ENCODE data around the gene FKBP10.

Gene FKBP10

GRCh38 chr17:41806685-41807445 is 5.9 kb upstream of the FKBP10 start:
- DNase-seq (ENCODE audit: low spot score in 2 of 2) (no peak), ATAC-seq (replicated peaks; ENCODE audit: extremely low read depth, poor library complexity, severe bottlenecking) (no peak)
- Mint-ChIP-seq H3K4me3 (no peak overlapping the region), H3K27ac (ENCODE audit: low read depth) (peak overlapping the region; percentile 49), H3K36me3 (ENCODE audit: insufficient read depth) (peaks cover 5% of the 10 kb centered on the region), H3K4me1 (peaks cover 17% of the 10 kb centered on the region), H3K9me3 (no peaks in the 10 kb centered on the region), H3K27me3 (no peaks in the 10 kb centered on the region)

DNA sequence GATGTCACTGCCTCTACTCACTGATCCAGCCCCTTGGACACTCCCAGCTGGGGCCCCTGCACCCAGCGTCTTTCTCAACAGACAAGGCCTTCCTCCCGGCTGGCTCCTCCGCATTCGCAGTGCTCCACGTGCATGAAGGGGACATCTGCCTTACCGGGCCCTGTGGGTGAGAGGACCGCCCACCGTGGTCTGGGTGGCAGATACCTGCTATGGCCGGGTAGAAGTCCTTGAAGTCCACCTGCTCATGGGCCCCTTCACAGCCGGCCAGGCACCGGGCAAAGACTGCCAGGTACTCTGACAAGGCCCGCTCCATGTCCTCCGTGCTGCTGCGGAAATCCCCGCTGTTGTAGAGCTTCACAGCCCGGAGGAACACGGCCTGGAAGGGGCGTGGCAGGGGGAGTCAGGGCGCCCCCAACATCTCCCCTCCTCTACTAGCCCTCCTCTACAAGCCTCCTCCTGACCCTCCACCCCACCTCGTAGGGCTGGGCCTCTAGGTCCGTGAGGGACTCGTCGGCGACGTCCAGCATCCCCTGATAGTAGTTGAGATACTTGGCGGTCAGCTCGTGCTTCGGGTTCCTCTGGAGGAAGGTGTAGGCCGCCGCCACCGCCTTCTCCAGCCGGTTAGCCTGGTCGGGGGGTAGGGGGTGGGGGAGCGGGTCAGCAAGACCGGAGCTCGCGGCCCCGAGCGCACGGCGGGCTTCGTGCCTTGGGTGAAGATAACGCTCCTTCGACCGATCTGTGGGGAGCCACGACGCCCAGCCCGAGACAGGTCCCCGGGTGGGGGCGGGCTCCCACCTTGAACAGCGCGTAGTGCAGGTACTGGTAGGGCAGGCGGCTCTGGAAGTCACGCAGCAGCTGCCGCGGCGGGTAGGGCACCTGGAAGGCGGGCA is 1.9 kb upstream of the FKBP10 start:
- no peak overlapping the region for H3K27ac Mint-ChIP-seq (ENCODE audit: low read depth)
- no peaks in the 10 kb centered on the region for H3K9me3 Mint-ChIP-seq
- H3K27me3 Mint-ChIP-seq = no peaks in the 10 kb centered on the region
- ATAC-seq (replicated peaks; ENCODE audit: extremely low read depth, poor library complexity, severe bottlenecking) = peak; percentile 34
- peak overlapping the region; percentile 98 for H3K4me3 Mint-ChIP-seq
- DNase-seq (ENCODE audit: low spot score in 2 of 2) = no peak
- peaks cover 8% of the 10 kb centered on the region for H3K36me3 Mint-ChIP-seq (ENCODE audit: insufficient read depth)
- peaks cover 29% of the 10 kb centered on the region for H3K4me1 Mint-ChIP-seq

- H3K4me1 Mint-ChIP-seq = peaks cover 29% of the 10 kb centered on the region
- H3K27me3 Mint-ChIP-seq = no peaks in the 10 kb centered on the region
- peak within 1 kb of the TSS; percentile 98 for H3K4me3 Mint-ChIP-seq
- no peaks in the 10 kb centered on the region for H3K9me3 Mint-ChIP-seq
- ATAC-seq (replicated peaks; ENCODE audit: extremely low read depth, poor library complexity, severe bottlenecking) (peak; percentile 91), DNase-seq (ENCODE audit: low spot score in 2 of 2) (peak; percentile 63 to 64)
- peaks cover 8% of the 10 kb centered on the region for H3K36me3 Mint-ChIP-seq (ENCODE audit: insufficient read depth)
- no peak within 1 kb of the TSS for H3K27ac Mint-ChIP-seq (ENCODE audit: low read depth)
Measured at GRCh38 chr17:41811549-41812380, 1.0 kb upstream of the FKBP10 start, which contains the start of gene P3H4. P3H4 (minus strand) TSS chr17:41811949; CDS start chr17:41811915, 34 bp downstream.

- ATAC-seq (replicated peaks; ENCODE audit: extremely low read depth, poor library complexity, severe bottlenecking) (no peak), DNase-seq (ENCODE audit: low spot score in 2 of 2) (no peak)
- Mint-ChIP-seq H3K9me3 (no peaks in the 10 kb centered on the region), H3K4me3 (peak overlapping the region; percentile 98), H3K36me3 (ENCODE audit: insufficient read depth) (peaks cover 8% of the 10 kb centered on the region), H3K27ac (ENCODE audit: low read depth) (peak overlapping the region; percentile 36), H3K4me1 (peaks cover 29% of the 10 kb centered on the region), H3K27me3 (peaks cover 4% of the 10 kb centered on the region)
Measured at GRCh38 chr17:41813152-41813680, 412 bp downstream of the FKBP10 start.

GRCh38 chr17:41813699-41814124 is 908 bp downstream of the FKBP10 start:
- H3K4me1 Mint-ChIP-seq = peaks cover 29% of the 10 kb centered on the region
- H3K27ac Mint-ChIP-seq (ENCODE audit: low read depth) = peak overlapping the region; percentile 36
- peak overlapping the region; percentile 98 for H3K4me3 Mint-ChIP-seq
- H3K36me3 Mint-ChIP-seq (ENCODE audit: insufficient read depth) = peaks cover 8% of the 10 kb centered on the region
- DNase-seq (ENCODE audit: low spot score in 2 of 2) (no peak), ATAC-seq (replicated peaks; ENCODE audit: extremely low read depth, poor library complexity, severe bottlenecking) (no peak)
- no peaks in the 10 kb centered on the region for H3K9me3 Mint-ChIP-seq
- H3K27me3 Mint-ChIP-seq = peaks cover 9% of the 10 kb centered on the region

DNA sequence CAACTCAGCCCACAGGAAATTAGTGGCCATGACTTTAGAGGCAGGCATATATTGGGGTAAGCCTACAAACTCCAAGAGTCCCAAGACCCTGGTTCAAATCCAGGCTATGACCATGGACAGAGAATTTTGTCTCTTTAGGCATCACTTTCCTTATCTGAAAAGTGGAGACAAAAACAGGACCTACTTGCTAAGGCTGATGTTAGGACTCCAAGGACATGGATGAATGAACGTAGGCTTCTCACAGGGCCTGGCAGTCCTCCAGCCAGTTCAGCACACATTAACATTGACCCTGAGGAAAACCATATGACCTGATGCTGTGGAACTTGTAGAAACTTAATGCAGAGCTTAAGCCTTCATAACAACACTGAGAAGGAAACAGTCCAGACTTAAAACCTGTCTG is 1.4 kb downstream of the FKBP10 start:
- H3K9me3 Mint-ChIP-seq = no peaks in the 10 kb centered on the region
- peaks cover 9% of the 10 kb centered on the region for H3K27me3 Mint-ChIP-seq
- peaks cover 8% of the 10 kb centered on the region for H3K36me3 Mint-ChIP-seq (ENCODE audit: insufficient read depth)
- no peak for ATAC-seq (replicated peaks; ENCODE audit: extremely low read depth, poor library complexity, severe bottlenecking)
- H3K4me3 Mint-ChIP-seq = peak overlapping the region; percentile 38
- no peak overlapping the region for H3K27ac Mint-ChIP-seq (ENCODE audit: low read depth)
- DNase-seq (ENCODE audit: low spot score in 2 of 2) = no peak
- peaks cover 29% of the 10 kb centered on the region for H3K4me1 Mint-ChIP-seq

GRCh38 chr17:41816637-41817320 is 4.0 kb downstream of the FKBP10 start:
- Mint-ChIP-seq H3K27ac (ENCODE audit: low read depth) (no peak overlapping the region), H3K4me3 (no peak overlapping the region), H3K9me3 (no peaks in the 10 kb centered on the region), H3K27me3 (peaks cover 19% of the 10 kb centered on the region), H3K4me1 (peaks cover 12% of the 10 kb centered on the region), H3K36me3 (ENCODE audit: insufficient read depth) (peaks cover 4% of the 10 kb centered on the region)
- DNase-seq (ENCODE audit: low spot score in 2 of 2) (no peak), ATAC-seq (replicated peaks; ENCODE audit: extremely low read depth, poor library complexity, severe bottlenecking) (no peak)

- DNase-seq (ENCODE audit: low spot score in 2 of 2) (no peak), ATAC-seq (replicated peaks; ENCODE audit: extremely low read depth, poor library complexity, severe bottlenecking) (no peak)
- peaks cover 19% of the 10 kb centered on the region for H3K27me3 Mint-ChIP-seq
- H3K27ac Mint-ChIP-seq (ENCODE audit: low read depth) = no peak overlapping the region
- no peak overlapping the region for H3K4me3 Mint-ChIP-seq
- no peaks in the 10 kb centered on the region for H3K36me3 Mint-ChIP-seq (ENCODE audit: insufficient read depth)
- H3K9me3 Mint-ChIP-seq = no peaks in the 10 kb centered on the region
- peaks cover 5% of the 10 kb centered on the region for H3K4me1 Mint-ChIP-seq
Measured at GRCh38 chr17:41818024-41818423, 5.2 kb downstream of the FKBP10 start.

DNA sequence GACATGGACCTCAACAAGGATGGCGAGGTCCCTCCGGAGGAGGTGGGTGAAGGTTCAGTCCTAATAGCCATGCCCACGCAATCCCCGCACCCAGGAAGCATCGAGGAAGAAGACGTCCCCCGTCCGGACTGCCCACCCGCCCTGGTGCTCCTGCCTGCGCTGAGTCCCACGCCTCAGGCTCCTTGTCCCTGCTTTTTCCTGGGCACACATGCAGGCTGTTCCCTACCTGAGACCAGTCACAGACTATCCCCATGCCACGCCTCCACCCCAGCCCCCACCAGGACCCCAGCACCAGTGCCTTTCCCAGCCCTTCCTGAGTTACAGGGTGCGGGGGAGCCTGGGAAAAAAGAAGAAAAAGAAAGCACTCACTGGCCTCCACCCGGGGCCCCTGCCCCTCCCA is 9.0 kb downstream of the FKBP10 start:
- Mint-ChIP-seq H3K27ac (ENCODE audit: low read depth) (no peak overlapping the region), H3K27me3 (peaks cover 19% of the 10 kb centered on the region), H3K9me3 (no peaks in the 10 kb centered on the region), H3K36me3 (ENCODE audit: insufficient read depth) (peaks cover 8% of the 10 kb centered on the region), H3K4me3 (no peak overlapping the region), H3K4me1 (no peaks in the 10 kb centered on the region)
- DNase-seq (ENCODE audit: low spot score in 2 of 2) (no peak), ATAC-seq (replicated peaks; ENCODE audit: extremely low read depth, poor library complexity, severe bottlenecking) (no peak)

DNA sequence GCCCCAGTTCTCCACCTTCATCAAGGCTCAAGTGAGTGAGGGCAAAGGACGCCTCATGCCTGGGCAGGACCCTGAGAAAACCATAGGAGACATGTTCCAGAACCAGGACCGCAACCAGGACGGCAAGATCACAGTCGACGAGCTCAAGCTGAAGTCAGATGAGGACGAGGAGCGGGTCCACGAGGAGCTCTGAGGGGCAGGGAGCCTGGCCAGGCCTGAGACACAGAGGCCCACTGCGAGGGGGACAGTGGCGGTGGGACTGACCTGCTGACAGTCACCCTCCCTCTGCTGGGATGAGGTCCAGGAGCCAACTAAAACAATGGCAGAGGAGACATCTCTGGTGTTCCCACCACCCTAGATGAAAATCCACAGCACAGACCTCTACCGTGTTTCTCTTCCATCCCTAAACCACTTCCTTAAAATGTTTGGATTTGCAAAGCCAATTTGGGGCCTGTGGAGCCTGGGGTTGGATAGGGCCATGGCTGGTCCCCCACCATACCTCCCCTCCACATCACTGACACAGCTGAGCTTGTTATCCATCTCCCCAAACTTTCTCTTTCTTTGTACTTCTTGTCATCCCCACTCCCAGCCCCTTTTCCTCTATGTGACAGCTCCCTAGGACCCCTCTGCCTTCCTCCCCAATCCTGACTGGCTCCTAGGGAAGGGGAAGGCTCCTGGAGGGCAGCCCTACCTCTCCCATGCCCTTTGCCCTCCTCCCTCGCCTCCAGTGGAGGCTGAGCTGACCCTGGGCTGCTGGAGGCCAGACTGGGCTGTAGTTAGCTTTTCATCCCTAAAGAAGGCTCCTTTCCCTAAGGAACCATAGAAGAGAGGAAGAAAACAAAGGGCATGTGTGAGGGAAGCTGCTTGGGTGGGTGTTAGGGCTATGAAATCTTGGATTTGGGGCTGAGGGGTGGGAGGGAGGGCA is 9.7 kb downstream of the FKBP10 start:
- no peak for ATAC-seq (replicated peaks; ENCODE audit: extremely low read depth, poor library complexity, severe bottlenecking)
- DNase-seq (ENCODE audit: low spot score in 2 of 2) = no peak
- Mint-ChIP-seq H3K36me3 (ENCODE audit: insufficient read depth) (peaks cover 10% of the 10 kb centered on the region), H3K27me3 (peaks cover 19% of the 10 kb centered on the region), H3K27ac (ENCODE audit: low read depth) (no peak overlapping the region), H3K4me3 (no peak overlapping the region), H3K4me1 (no peaks in the 10 kb centered on the region), H3K9me3 (no peaks in the 10 kb centered on the region)

DNA sequence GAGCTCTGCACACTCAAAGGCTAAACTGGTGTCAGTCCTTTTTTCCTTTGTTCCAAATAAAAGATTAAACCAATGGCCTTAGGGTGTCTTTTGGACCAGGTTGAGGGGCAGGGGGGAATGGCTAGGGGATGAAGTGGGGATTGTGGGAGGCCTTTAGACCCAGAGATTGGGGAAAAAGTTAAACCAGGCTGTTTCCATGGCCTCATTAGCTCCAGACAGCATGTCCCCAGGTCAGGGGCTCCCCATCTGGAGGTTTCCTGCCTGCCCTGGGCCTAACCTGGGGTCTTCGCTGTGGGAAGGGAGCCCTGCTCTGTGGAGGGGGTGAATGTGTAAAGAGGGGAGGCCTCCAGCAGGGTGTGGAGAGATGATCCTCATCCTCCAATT is 10.3 kb downstream of the FKBP10 start:
- Mint-ChIP-seq H3K9me3 (no peaks in the 10 kb centered on the region), H3K4me3 (no peak overlapping the region), H3K27ac (ENCODE audit: low read depth) (no peak overlapping the region), H3K4me1 (no peaks in the 10 kb centered on the region), H3K36me3 (ENCODE audit: insufficient read depth) (peaks cover 11% of the 10 kb centered on the region), H3K27me3 (peaks cover 15% of the 10 kb centered on the region)
- ATAC-seq (replicated peaks; ENCODE audit: extremely low read depth, poor library complexity, severe bottlenecking) = no peak
- no peak for DNase-seq (ENCODE audit: low spot score in 2 of 2)
